SU-DHL-6 (cell line): ENCODE measurements around the gene FGF7.
"Not testable (repeated sequence)": the region's sequence is repeated elsewhere in the genome, so short reads cannot be mapped to it uniquely, and the experiment has no call there.

Experiments used
- CTCF ChIP-seq: fragments of 200-600 bp; sonication (generic); IDR thresholded peaks from one replicate; pipeline ENCODE4 v1.5.1; 2017; ENCODE audit warnings: antibody characterized with exemption, mild to moderate bottlenecking, low read length, moderate library complexity; ENCODE audit not compliant: insufficient read depth, poor library complexity, severe bottlenecking
- EZH2phosphoT487 ChIP-seq: fragments of 200-600 bp; sonication (generic), shearing (Covaris generic); conservative IDR thresholded peaks from 2 replicates; pipeline ENCODE4 v1.6.1; 2018; ENCODE audit warnings: mild to moderate bottlenecking, antibody characterized with exemption, low read length, moderate library complexity, mixed read lengths

- TF ChIP-seq CTCF, EZH2phosphoT487: not testable (repeated sequence)
These were observed 55.9 kb downstream of the FGF7 start for GRCh38 chr15:49478982-49479381.
